HepG2 (cell line): Measurements from ENCODE around the gene ZNF615. TPM values are rescaled to one million over a fixed set of nuclear protein-coding genes. Genes with fewer than 3 reads are reported as not detected.

Source experiments
- BCL6 ChIP-seq: IDR thresholded peaks from 2 replicates; pipeline ENCODE4 v1.6.1; 2016; ENCODE audit warnings: missing genetic modification reagents, missing compliant biosample characterization
- HNF1A ChIP-seq, 2 experiments: sonication (generic) in 1 of 2; formaldehyde crosslinking in 1 of 2; IDR thresholded peaks; 2 replicates each; pipeline versions ENCODE4 v1.4.0 to v1.6.1; 2016 to 2020; ENCODE audit warnings: borderline replicate concordance in 1 of 2, low read depth in 1 of 2, mild to moderate bottlenecking in 1 of 2, missing genetic modification reagents in 1 of 2
- HOXD1 ChIP-seq: sonication (generic); formaldehyde crosslinking; IDR thresholded peaks from 2 replicates; pipeline ENCODE4 v1.5.0; 2020; ENCODE audit warnings: missing genetic modification reagents
- NAIF1 ChIP-seq: sonication (generic); formaldehyde crosslinking; IDR thresholded peaks from 2 replicates; pipeline ENCODE4 v1.5.0; 2020; ENCODE audit warnings: mild to moderate bottlenecking, missing genetic modification reagents, borderline replicate concordance
- PHF8 ChIP-seq: sonication (generic); formaldehyde crosslinking; IDR thresholded peaks from 2 replicates; pipeline ENCODE4 v1.5.0; 2020; ENCODE audit warnings: missing genetic modification reagents
- PITX1 ChIP-seq: sonication (generic); formaldehyde crosslinking; IDR thresholded peaks from 2 replicates; pipeline ENCODE4 v1.5.1; 2020; ENCODE audit warnings: mild to moderate bottlenecking, missing genetic modification reagents
- POGZ ChIP-seq: sonication (generic); formaldehyde crosslinking; IDR thresholded peaks from 2 replicates; pipeline ENCODE4 v1.4.0; 2020; ENCODE audit warnings: mild to moderate bottlenecking, missing genetic modification reagents
- SOX5 ChIP-seq: IDR thresholded peaks from 2 replicates; pipeline ENCODE4 v1.6.1; 2016; ENCODE audit warnings: borderline replicate concordance
- TBX2 ChIP-seq: sonication (generic); formaldehyde crosslinking; IDR thresholded peaks from 2 replicates; pipeline ENCODE4 v1.5.0; 2020; ENCODE audit warnings: missing genetic modification reagents, mild to moderate bottlenecking, borderline replicate concordance
- TFE3 ChIP-seq: IDR thresholded peaks from 2 replicates; pipeline ENCODE4 v1.6.1; 2016
- YY1 ChIP-seq: IDR thresholded peaks from 2 replicates; pipeline ENCODE4 v1.6.1; 2011; ENCODE audit warnings: low read length, low read depth, moderate library complexity, mild to moderate bottlenecking; ENCODE audit not compliant: insufficient read depth, insufficient replicate concordance
- ZNF256 ChIP-seq: sonication (generic); formaldehyde crosslinking; conservative IDR thresholded peaks from 2 replicates; pipeline ENCODE4 v1.4.0; 2020; ENCODE audit warnings: missing genetic modification reagents
- ZNF281 ChIP-seq: sonication (generic); formaldehyde crosslinking; IDR thresholded peaks from 2 replicates; pipeline ENCODE4 v1.4.0; 2020; ENCODE audit warnings: missing genetic modification reagents, borderline replicate concordance
- ZNF574 ChIP-seq: sonication (generic); formaldehyde crosslinking; IDR thresholded peaks from 2 replicates; pipeline ENCODE4 v1.4.0; 2020; ENCODE audit warnings: missing genetic modification reagents
- ZNF788 ChIP-seq: sonication (generic); formaldehyde crosslinking; IDR thresholded peaks from 2 replicates; pipeline ENCODE4 v1.5.0; 2020; ENCODE audit warnings: mild to moderate bottlenecking, missing genetic modification reagents, borderline replicate concordance
- polyA plus RNA-seq, 8 experiments: library from polyadenylated mRNA; depleted of rRNA in 3 of 8; stranded (reverse) in 7 of 8; unstranded in 1 of 8; fragments of >200 nt; fragmentation: Illumina TruSeq in 4 of 8; extraction: Trizol in 4 of 8; gene quantifications; 2 replicates each; pipeline versions ENCODE4 v1.2.1 to v1.2.3, GENCODE V29; 2011 to 2016; ENCODE audit warnings: low read depth in 4 of 8, missing spikeins in 1 of 8, mixed read lengths in 1 of 8; ENCODE audit not compliant: insufficient read depth in 1 of 8
- total RNA-seq, 5 experiments: library from RNA; depleted of rRNA; stranded (reverse); fragments of >200 nt; fragmentation: Illumina TruSeq; extraction: Trizol; gene quantifications; 2 replicates each; pipeline ENCODE4 v1.2.3, GENCODE V29; 2016; ENCODE audit warnings: low read depth in 1 of 5

ZNF615 gene
- total and polyA plus RNA-seq, 2 of the 13 experiments (the other 11 are each of a cell fraction or from before 2014, with no cell fraction given), result 5.2 to 7.8 TPM

- TF ChIP-seq ZNF256 (CRISPR knock-in tag), result 0 out of 2 replicates have a peak, but pooled peaks have one; percentile 40
- TF ChIP-seq ZNF788 (CRISPR knock-in tag), result 0 out of 2 replicates have a peak, but pooled peaks have one; percentile 44
- peak; percentile 33; the same call in 1 of the 2 replicates for TF ChIP-seq POGZ (CRISPR knock-in tag)
- TF ChIP-seq ZNF281 (CRISPR knock-in tag), result peak; percentile 70; the same call in 1 of the 2 replicates
- peak; percentile 98 for TF ChIP-seq PITX1 (CRISPR knock-in tag)
- TF ChIP-seq NAIF1 (CRISPR knock-in tag), result 0 out of 2 replicates have a peak, but pooled peaks have one; percentile 6
- peak; percentile 42; the same call in 1 of the 2 replicates for TF ChIP-seq TFE3 (CRISPR knock-in tag)
- peak; percentile 76; the same call in 1 of the 2 replicates for TF ChIP-seq HNF1A (IDR thresholded peaks at IDR 0.05; ENCODE audit: low read depth)
- TF ChIP-seq HNF1A (CRISPR knock-in tag; IDR thresholded peaks at IDR 0.05; ENCODE audit: borderline replicate concordance), result peak; percentile 86; the same call in 1 of the 2 replicates
- 0 out of 2 replicates have a peak, but pooled peaks have one; percentile 32 for TF ChIP-seq BCL6 (CRISPR knock-in tag)
- TF ChIP-seq SOX5 (CRISPR knock-in tag), result peak; percentile 88
- TF ChIP-seq YY1, result peak; percentile 23
- peak; percentile 53; the same call in 1 of the 2 replicates for TF ChIP-seq ZNF574
- peak; percentile 74 for TF ChIP-seq TBX2 (CRISPR knock-in tag)
- peak; percentile 28; the same call in 1 of the 2 replicates for TF ChIP-seq PHF8
- peak; percentile 49; the same call in 1 of the 2 replicates for TF ChIP-seq HOXD1 (CRISPR knock-in tag)
Observed at GRCh38 chr19:51960621-51961233, 47.3 kb downstream of the ZNF615 start (continued).
